Measurements from ENCODE around the gene SORCS2. TPM values are rescaled to one million over a fixed set of nuclear protein-coding genes. Genes with fewer than 3 reads are reported as not detected.

Gene SORCS2
- total RNA-seq, 1 donor from 2014 or later: 5.2 TPM

GRCh38 chr4:7310451-7310850, 118.1 kb downstream of the SORCS2 start:
- no peaks in the 10 kb centered on the region for H3K36me3 Mint-ChIP-seq
- Histone ChIP-seq H3K4me2 (no peak overlapping the region), H3K4me3 (no peak overlapping the region), H3K79me2 (ENCODE audit: low read depth) (no peaks in the 10 kb centered on the region), H4K20me1 (ENCODE audit: low read depth) (no peaks in the 10 kb centered on the region), H3F3A (ENCODE audit: low read depth) (no peaks in the 10 kb centered on the region), H3K36me3 (no peaks in the 10 kb centered on the region), H3K4me1 (peaks cover 32% of the 10 kb centered on the region), H3K27me3 (no peaks in the 10 kb centered on the region), H3K27ac (no peak overlapping the region), H2AFZ (replicated peaks) (no peak overlapping the region), H3K9me3 (ENCODE audit: low read depth) (no peaks in the 10 kb centered on the region), H3K9ac (no peak overlapping the region)
- no peak for DNase-seq (ENCODE audit: low spot score)
- peaks cover 10% of the 10 kb centered on the region for H3K27me3 Mint-ChIP-seq (ENCODE audit: insufficient read depth, low read depth)
- H3K4me1 Mint-ChIP-seq: peaks cover 44% of the 10 kb centered on the region
- no peak for TF ChIP-seq EZH2phosphoT487 (IDR thresholded peaks at IDR 0.05)
- TF ChIP-seq EZH2 (IDR thresholded peaks at IDR 0.05): no peak
- TF ChIP-seq, protein P1, sequence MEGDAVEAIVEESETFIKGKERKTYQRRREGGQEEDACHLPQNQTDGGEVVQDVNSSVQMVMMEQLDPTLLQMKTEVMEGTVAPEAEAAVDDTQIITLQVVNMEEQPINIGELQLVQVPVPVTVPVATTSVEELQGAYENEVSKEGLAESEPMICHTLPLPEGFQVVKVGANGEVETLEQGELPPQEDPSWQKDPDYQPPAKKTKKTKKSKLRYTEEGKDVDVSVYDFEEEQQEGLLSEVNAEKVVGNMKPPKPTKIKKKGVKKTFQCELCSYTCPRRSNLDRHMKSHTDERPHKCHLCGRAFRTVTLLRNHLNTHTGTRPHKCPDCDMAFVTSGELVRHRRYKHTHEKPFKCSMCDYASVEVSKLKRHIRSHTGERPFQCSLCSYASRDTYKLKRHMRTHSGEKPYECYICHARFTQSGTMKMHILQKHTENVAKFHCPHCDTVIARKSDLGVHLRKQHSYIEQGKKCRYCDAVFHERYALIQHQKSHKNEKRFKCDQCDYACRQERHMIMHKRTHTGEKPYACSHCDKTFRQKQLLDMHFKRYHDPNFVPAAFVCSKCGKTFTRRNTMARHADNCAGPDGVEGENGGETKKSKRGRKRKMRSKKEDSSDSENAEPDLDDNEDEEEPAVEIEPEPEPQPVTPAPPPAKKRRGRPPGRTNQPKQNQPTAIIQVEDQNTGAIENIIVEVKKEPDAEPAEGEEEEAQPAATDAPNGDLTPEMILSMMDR (IDR thresholded peaks at IDR 0.05): no peak
- no peak overlapping the region for H3K27ac Mint-ChIP-seq
- H3K4me3 Mint-ChIP-seq: no peak overlapping the region
- no peaks in the 10 kb centered on the region for H3K9me3 Mint-ChIP-seq

DNA sequence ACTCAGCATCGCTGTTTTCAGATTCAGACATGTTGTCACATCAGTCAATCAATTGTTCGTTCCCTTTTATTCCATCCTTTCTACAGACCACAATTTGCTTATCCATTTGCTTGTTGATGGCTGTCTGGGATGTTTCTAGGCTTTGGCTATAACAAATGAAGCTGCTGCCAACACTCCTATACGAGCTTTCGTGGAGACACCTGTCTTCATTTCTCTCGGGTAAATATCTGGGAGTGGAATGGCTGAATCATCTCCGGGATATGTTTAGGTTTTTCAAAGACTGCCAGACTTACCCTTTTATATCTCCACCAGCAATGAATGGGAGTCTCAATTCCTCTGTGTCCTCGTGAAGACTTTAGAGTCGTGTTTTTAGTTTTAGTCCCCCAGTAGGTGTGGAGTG, 118.9 kb downstream of the SORCS2 start:
- Histone ChIP-seq H3K36me3 (no peaks in the 10 kb centered on the region), H3K27ac (no peak overlapping the region), H3K9ac (no peak overlapping the region), H3K27me3 (no peaks in the 10 kb centered on the region), H2AFZ (replicated peaks) (no peak overlapping the region), H3K79me2 (ENCODE audit: low read depth) (no peaks in the 10 kb centered on the region), H3K4me2 (no peak overlapping the region), H3F3A (ENCODE audit: low read depth) (no peaks in the 10 kb centered on the region), H3K4me1 (peaks cover 26% of the 10 kb centered on the region), H4K20me1 (ENCODE audit: low read depth) (no peaks in the 10 kb centered on the region), H3K9me3 (ENCODE audit: low read depth) (no peaks in the 10 kb centered on the region), H3K4me3 (no peak overlapping the region)
- H3K27me3 Mint-ChIP-seq (ENCODE audit: insufficient read depth, low read depth): peaks cover 10% of the 10 kb centered on the region
- H3K4me1 Mint-ChIP-seq: peaks cover 37% of the 10 kb centered on the region
- no peak overlapping the region for H3K4me3 Mint-ChIP-seq
- TF ChIP-seq, protein P1 (IDR thresholded peaks at IDR 0.05): no peak
- TF ChIP-seq EZH2phosphoT487 (IDR thresholded peaks at IDR 0.05): no peak
- TF ChIP-seq EZH2 (IDR thresholded peaks at IDR 0.05): no peak
- DNase-seq (ENCODE audit: low spot score): no peak
- H3K27ac Mint-ChIP-seq: peak overlapping the region; percentile 40
- no peaks in the 10 kb centered on the region for H3K36me3 Mint-ChIP-seq
- no peaks in the 10 kb centered on the region for H3K9me3 Mint-ChIP-seq

- peaks cover 15% of the 10 kb centered on the region for H3K4me1 ChIP-seq
- no peak overlapping the region for H3K4me3 ChIP-seq
- no peaks in the 10 kb centered on the region for H3K36me3 Mint-ChIP-seq
- H3K4me2 ChIP-seq: no peak overlapping the region
- no peak overlapping the region for H3K9ac ChIP-seq
- H3K36me3 ChIP-seq: no peaks in the 10 kb centered on the region
- H3K79me2 ChIP-seq (ENCODE audit: low read depth): no peaks in the 10 kb centered on the region
- H3K4me3 Mint-ChIP-seq: no peak overlapping the region
- H3K27ac Mint-ChIP-seq: no peak overlapping the region
- H3K27me3 Mint-ChIP-seq (ENCODE audit: insufficient read depth, low read depth): peaks cover 7% of the 10 kb centered on the region
- TF ChIP-seq EZH2phosphoT487 (IDR thresholded peaks at IDR 0.05): no peak
- TF ChIP-seq, protein P1 (IDR thresholded peaks at IDR 0.05): no peak
- H3K9me3 Mint-ChIP-seq: no peaks in the 10 kb centered on the region
- H3K9me3 ChIP-seq (ENCODE audit: low read depth): no peaks in the 10 kb centered on the region
- H4K20me1 ChIP-seq (ENCODE audit: low read depth): no peaks in the 10 kb centered on the region
- DNase-seq (ENCODE audit: low spot score): no peak
- no peak overlapping the region for H3K27ac ChIP-seq
- no peaks in the 10 kb centered on the region for H3K27me3 ChIP-seq
- H3K4me1 Mint-ChIP-seq: peaks cover 29% of the 10 kb centered on the region
- H3F3A ChIP-seq (ENCODE audit: low read depth): no peaks in the 10 kb centered on the region
- H2AFZ ChIP-seq (replicated peaks): no peak overlapping the region
These were observed 120.4 kb downstream of the SORCS2 start for GRCh38 chr4:7312691-7313090.

All from neural progenitor cell (in vitro differentiated cells).